Kidney (tissue), 14 donors: ENCODE results near the gene METTL9. TPM values are rescaled to one million over a fixed set of nuclear protein-coding genes. Genes with fewer than 3 reads are reported as not detected.
A peak's percentile ranks its signal among the peaks of the same experiment; 100 is the strongest.

Experiments used
- DNase-seq, 5 donors: peaks; one replicate each; pipeline ENCODE4 v3.0.0-alpha.2; 2013 to 2020
- FAIRE-seq: peaks from 2 replicates; lab custom pipeline; 2012; peaks lifted over from hg19 to GRCh38; lab: Jason Lieb, UNC
- H3K27ac ChIP-seq, 2 donors: one replicate each; pipeline ENCODE4 v1.7.0; 2013; ENCODE audit warnings: low read depth in 2 of 2, low read length in 2 of 2, inconsistent platforms in 1 of 2
- H3K27me3 ChIP-seq: one replicate; pipeline ENCODE4 v1.7.1; 2013; ENCODE audit warnings: low read length, inconsistent platforms; ENCODE audit not compliant: control insufficient read depth, insufficient read depth
- H3K36me3 ChIP-seq, 3 donors: one replicate each; pipeline versions ENCODE4 v1.7.0 to v1.7.1; 2013; ENCODE audit warnings: low read length in 3 of 3, control low read depth in 1 of 3, inconsistent platforms in 1 of 3; ENCODE audit not compliant: insufficient read depth in 3 of 3, control insufficient read depth in 2 of 3
- H3K4me1 ChIP-seq, 3 donors: one replicate each; pipeline versions ENCODE4 v1.7.0 to v1.7.1; 2013; ENCODE audit warnings: low read length in 3 of 3, inconsistent platforms in 1 of 3, low read depth in 1 of 3; ENCODE audit not compliant: control insufficient read depth in 2 of 3, insufficient read depth in 2 of 3
- H3K4me3 ChIP-seq, 3 donors: one replicate each; pipeline versions ENCODE4 v1.7.0 to v1.8.1; 2013; ENCODE audit warnings: low read length in 3 of 3, control low read depth in 1 of 3, inconsistent platforms in 1 of 3
- H3K9ac ChIP-seq, 3 donors: one replicate each; pipeline versions ENCODE4 v1.7.0 to v1.7.1; 2013; ENCODE audit warnings: low read length in 3 of 3, control low read depth in 1 of 3, inconsistent platforms in 1 of 3
- H3K9me3 ChIP-seq, 3 donors: one replicate each; pipeline versions ENCODE4 v1.7.0 to v1.7.1; 2013; ENCODE audit warnings: low read length in 3 of 3, control low read depth in 1 of 3, inconsistent platforms in 1 of 3; ENCODE audit not compliant: control insufficient read depth in 2 of 3, insufficient read depth in 1 of 3
- CTCF ChIP-seq: IDR thresholded peaks from 3 replicates; pipeline ENCODE4 v1.5.1; 2012; ENCODE audit warnings: mild to moderate bottlenecking, moderate library complexity, borderline replicate concordance; ENCODE audit not compliant: insufficient read depth; ENCODE audit errors: extremely low read depth
- intact Hi-C: fragments of 100-400 bp; cut with DNase I; formaldehyde crosslinking; loops from one replicate; pipeline ENCODE4 v1.11.1; 2022
- polyA plus RNA-seq: library from polyadenylated mRNA; stranded (reverse); fragments of 350-450 nt; fragmentation: Illumina TruSeq; extraction: RNeasy Lipid Tissue Mini Kit (QIAGEN cat#74804); gene quantifications from one replicate; pipeline ENCODE4 v1.2.3, GENCODE V29; 2014; ENCODE audit warnings: low read depth, low replicate concordance; ENCODE audit not compliant: insufficient read depth
- total RNA-seq: library from RNA; stranded (reverse); fragmentation: NEBNext Ultra II Directional; extraction: Animal tissue kit (Norgen Biotek cat#: 25700); gene quantifications from one replicate; pipeline ENCODE4 v1.2.1, GENCODE V29; 2021
- donor health status: control.
- donor health status: control.
- donor health status: control.
- donor health status: control.
- donor health status: control.
- donor health status: DM: yes; HTN: yes; CAD: no.
- donor health status: Normal renal cell carcinoma (clear cell type).

The METTL9 gene
- total and polyA plus RNA-seq, 2 donors from 2014 or later: 129 to 193 TPM

- Histone ChIP-seq H3K9ac (no peak overlapping the region), H3K4me1 (peaks cover 10 to 77% (median 39%) of the 10 kb centered on the region in 3 donors), H3K4me3 (no peak overlapping the region), H3K27ac (peak overlapping the region in 1 of 2 donors; percentile 8), H3K9me3 (no peaks in the 10 kb centered on the region), H3K27me3 (no peaks in the 10 kb centered on the region), H3K36me3 (no peaks in the 10 kb centered on the region)
- no peak for TF ChIP-seq CTCF
- intact Hi-C loops: no loop called here
- DNase-seq (no peak), FAIRE-seq (no peak)
These were observed 9.4 kb downstream of the METTL9 start for GRCh38 chr16:21608639-21609328.

GRCh38 chr16:21610006-21610544, 10.7 kb downstream of the METTL9 start:
- FAIRE-seq (no peak), DNase-seq (no peak)
- TF ChIP-seq CTCF: no peak
- peak overlapping the region; percentile 8 to 35 for H3K27ac ChIP-seq
- H3K4me3 ChIP-seq: peak overlapping the region in 2 of 3 donors; percentile 23 to 30
- intact Hi-C loops: no loop called here
- peaks cover 5 to 68% (median 34%) of the 10 kb centered on the region in 3 donors for H3K4me1 ChIP-seq
- no peaks in the 10 kb centered on the region for H3K36me3 ChIP-seq
- no peaks in the 10 kb centered on the region for H3K27me3 ChIP-seq
- no peak overlapping the region for H3K9ac ChIP-seq
- no peaks in the 10 kb centered on the region for H3K9me3 ChIP-seq

GRCh38 chr16:21610766-21611165, 11.4 kb downstream of the METTL9 start:
- H3K9ac ChIP-seq: peak overlapping the region in 1 of 3 donors; percentile 48
- FAIRE-seq: no peak
- intact Hi-C loops: no loop called here
- H3K36me3 ChIP-seq: no peaks in the 10 kb centered on the region
- DNase-seq: no peak
- no peaks in the 10 kb centered on the region for H3K27me3 ChIP-seq
- H3K9me3 ChIP-seq: no peaks in the 10 kb centered on the region
- peak overlapping the region in 1 of 3 donors; percentile 30 for H3K4me3 ChIP-seq
- H3K4me1 ChIP-seq: peaks cover 5 to 62% (median 36%) of the 10 kb centered on the region in 3 donors
- no peak overlapping the region for H3K27ac ChIP-seq
- no peak for TF ChIP-seq CTCF
